VCaP (cell line): ENCODE measurements around the gene ELAPOR1.
A peak's percentile ranks its signal among the peaks of the same experiment; 100 is the strongest.

Source experiments
- H3K27ac ChIP-seq: fragments of 450-650 bp; 2 replicates; pipeline ENCODE4 v1.5.1; 2017
- CTCF ChIP-seq: fragments of 450-650 bp; conservative IDR thresholded peaks from 2 replicates; pipeline ENCODE4 v1.5.1; 2017; ENCODE audit warnings: mild to moderate bottlenecking, moderate library complexity

The ELAPOR1 gene

GRCh38 chr1:109151146-109151990 is 37.5 kb downstream of the ELAPOR1 start:
- no peak for TF ChIP-seq CTCF
- H3K27ac ChIP-seq = peak overlapping the region; percentile 98

GRCh38 chr1:109152196-109152595 is 38.3 kb downstream of the ELAPOR1 start:
- peak overlapping the region; percentile 98 for H3K27ac ChIP-seq
- TF ChIP-seq CTCF = no peak

GRCh38 chr1:109156916-109157385 is 43.0 kb downstream of the ELAPOR1 start:
- TF ChIP-seq CTCF = no peak
- H3K27ac ChIP-seq = no peak overlapping the region

- TF ChIP-seq CTCF = no peak
- peak overlapping the region; percentile 65 for H3K27ac ChIP-seq
Measured at GRCh38 chr1:109158433-109158832, 44.5 kb downstream of the ELAPOR1 start.

- TF ChIP-seq CTCF = no peak
- H3K27ac ChIP-seq = peak overlapping the region; percentile 65
Measured at GRCh38 chr1:109159326-109159725, 45.4 kb downstream of the ELAPOR1 start.

GRCh38 chr1:109160071-109160840 is 46.3 kb downstream of the ELAPOR1 start:
- TF ChIP-seq CTCF = no peak

GRCh38 chr1:109161858-109162606 is 48.1 kb downstream of the ELAPOR1 start:
- no peak overlapping the region for H3K27ac ChIP-seq
- TF ChIP-seq CTCF = no peak

More at GRCh38 chr1:109160071-109160840, 46.3 kb downstream of the ELAPOR1 start:
- H3K27ac ChIP-seq = peak overlapping the region; percentile 65
